Spleen (tissue), 11 donors: Measurements from ENCODE around the gene LNX2. TPM values are rescaled to one million over a fixed set of nuclear protein-coding genes. Genes with fewer than 3 reads are reported as not detected.
A peak's percentile ranks its signal among the peaks of the same experiment; 100 is the strongest.

Experiments
- DNase-seq: peaks from one replicate; pipeline ENCODE4 v3.0.0-alpha.2; 2020
- H3K27ac ChIP-seq, 8 donors: fragments of 200-600 bp; sonication (generic) in 7 of 8; 1 replicate in 4 of 8; 2 replicates in 4 of 8; pipeline versions ENCODE4 v1.5.0 to v1.8.0; 2016 to 2021; ENCODE audit warnings: inconsistent platforms in 4 of 8, mild to moderate bottlenecking in 4 of 8, moderate library complexity in 1 of 8
- H3K27me3 ChIP-seq, 7 donors: fragments of 200-600 bp; sonication (generic) in 6 of 7; replicated peaks in 1 of 7; 1 replicate in 4 of 7; 2 replicates in 3 of 7; pipeline versions ENCODE4 v1.5.0 to v1.8.0; 2016 to 2021; ENCODE audit warnings: inconsistent platforms in 3 of 7, mild to moderate bottlenecking in 1 of 7
- H3K36me3 ChIP-seq, 6 donors: fragments of 200-600 bp; sonication (generic) in 5 of 6; 1 replicate in 4 of 6; 2 replicates in 2 of 6; pipeline versions ENCODE4 v1.5.0 to v1.8.0; 2016 to 2021; ENCODE audit warnings: inconsistent platforms in 2 of 6
- H3K4me1 ChIP-seq, 6 donors: fragments of 200-600 bp; sonication (generic) in 5 of 6; 1 replicate in 3 of 6; 2 replicates in 3 of 6; pipeline versions ENCODE4 v1.5.0 to v1.8.0; 2016 to 2021; ENCODE audit warnings: inconsistent platforms in 3 of 6
- H3K4me3 ChIP-seq, 8 donors: fragments of 200-600 bp; sonication (generic) in 7 of 8; 1 replicate in 4 of 8; 2 replicates in 4 of 8; pipeline versions ENCODE4 v1.5.0 to v1.8.0; 2016 to 2021; ENCODE audit warnings: inconsistent platforms in 4 of 8, mild to moderate bottlenecking in 4 of 8, moderate library complexity in 2 of 8
- H3K9me3 ChIP-seq, 8 donors: fragments of 200-600 bp; sonication (generic) in 7 of 8; 1 replicate in 4 of 8; 2 replicates in 4 of 8; pipeline versions ENCODE4 v1.5.0 to v1.8.0; 2016 to 2021; ENCODE audit warnings: inconsistent platforms in 4 of 8
- POLR2A ChIP-seq, 3 donors: fragments of 450-650 bp; IDR thresholded peaks; one replicate each; pipeline ENCODE4 v1.5.1; 2017; ENCODE audit warnings: antibody characterized with exemption in 3 of 3, mild to moderate bottlenecking in 1 of 3
- POLR2AphosphoS5 ChIP-seq, 3 donors: sonication (generic); formaldehyde crosslinking; IDR thresholded peaks; one replicate each; pipeline ENCODE4 v1.5.1; 2017; ENCODE audit warnings: antibody characterized with exemption in 3 of 3
- WGBS, 5 donors: extraction: QIAGEN DNeasy Blood & Tissue Kit in 3 of 5; methylation state at CpG; one replicate each; pipeline versions ENCODE4 v1.1.5 to v1.1.7; 2013 to 2018; 5-methylcytosine and 5-hydroxymethylcytosine counted together
- intact Hi-C: fragments of 100-400 bp; cut with DNase I; formaldehyde crosslinking; loops from one replicate; pipeline ENCODE4 v1.15.0; 2023; ENCODE audit warnings: low total_unique reads
- polyA plus RNA-seq, 3 donors: library from polyadenylated mRNA; stranded (reverse); fragments of 200-250 nt; gene quantifications; one replicate each; pipeline ENCODE4 v1.2.1, GENCODE V29; 2013
- total RNA-seq, 7 donors: library from RNA; depleted of rRNA in 3 of 7; stranded (reverse); fragments of >200 nt in 3 of 7; fragmentation: NEBNext Ultra II Directional in 4 of 7; extraction: Animal tissue kit (Norgen Biotek cat#: 25700) in 4 of 7; gene quantifications; one replicate each; pipeline versions ENCODE4 v1.1.0 to v1.2.1, GENCODE V29; 2016 to 2021
- TF ChIP-seq, protein P1 (sequence below), 11 experiments: fragments of 200-600 bp in 7 of 11; fragments of 450-650 bp in 4 of 11; sonication (generic) in 4 of 11; IDR thresholded peaks in 8 of 11; conservative IDR thresholded peaks in 3 of 11; 1 replicate in 7 of 11; 2 replicates in 4 of 11; pipeline versions ENCODE4 v1.4.0 to v1.8.0; 2016 to 2021; ENCODE audit warnings: antibody characterized with exemption in 11 of 11, inconsistent platforms in 4 of 11, mild to moderate bottlenecking in 1 of 11
- donor health status: healthy with polysubstance abuse.
- donor health status: DM: no; HTN: no; CAD: no; lungs with moderate emphysema.
- donor health status: DM: no; HTN: no; CAD: no.
- donor health status: Bipolar disorder and iron deficiency.
- donor health status: healthy.
- donor health status: DM: no; HTN: no; CAD: no.
- donor health status: DM: yes; HTN: yes; CAD: no.

LNX2 gene
- total and polyA plus RNA-seq, 10 donors, result 1.8 to 8.8 (median 6.7) TPM

DNA sequence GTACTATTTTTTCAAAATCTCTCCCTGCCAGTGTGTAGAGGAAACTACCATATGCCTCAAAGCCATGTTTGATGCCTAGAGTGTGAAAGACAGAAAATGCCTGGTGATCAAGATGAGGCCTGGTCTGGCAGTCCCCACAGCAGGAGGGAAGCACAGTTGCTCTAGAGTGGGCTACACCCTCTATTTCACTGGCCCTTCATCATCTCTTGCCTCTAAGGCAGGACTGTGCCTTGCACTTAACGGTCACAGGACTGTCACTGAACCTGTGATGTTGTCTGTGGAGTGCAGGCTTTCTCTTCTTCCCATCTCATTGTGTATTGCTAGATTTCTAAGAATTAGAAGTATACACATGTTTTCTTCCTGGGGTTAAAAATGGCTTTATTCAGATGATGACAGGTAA lies 17.7 kb upstream of the LNX2 start:
- intact Hi-C loops, result no loop called here
- WGBS, 5 donors, result 88 to 100% (median 94%) methylated on average over 1 of the region's 1 CpG
- peaks cover 0 to 68% (median 28%) of the 10 kb centered on the region in 6 donors for H3K4me1 ChIP-seq
- peaks cover 0 to 22% (median 0%) of the 10 kb centered on the region in 6 donors for H3K36me3 ChIP-seq
- no peaks in the 10 kb centered on the region for H3K27me3 ChIP-seq
- H3K9me3 ChIP-seq, result no peaks in the 10 kb centered on the region
- H3K27ac ChIP-seq, result peak overlapping the region in 6 of 8 donors; percentile 21 to 53 (median 38)
- DNase-seq, result no peak
- TF ChIP-seq POLR2A (IDR thresholded peaks at IDR 0.05), result no peak
- no peak for TF ChIP-seq POLR2AphosphoS5 (IDR thresholded peaks at IDR 0.05)
- TF ChIP-seq, protein P1, sequence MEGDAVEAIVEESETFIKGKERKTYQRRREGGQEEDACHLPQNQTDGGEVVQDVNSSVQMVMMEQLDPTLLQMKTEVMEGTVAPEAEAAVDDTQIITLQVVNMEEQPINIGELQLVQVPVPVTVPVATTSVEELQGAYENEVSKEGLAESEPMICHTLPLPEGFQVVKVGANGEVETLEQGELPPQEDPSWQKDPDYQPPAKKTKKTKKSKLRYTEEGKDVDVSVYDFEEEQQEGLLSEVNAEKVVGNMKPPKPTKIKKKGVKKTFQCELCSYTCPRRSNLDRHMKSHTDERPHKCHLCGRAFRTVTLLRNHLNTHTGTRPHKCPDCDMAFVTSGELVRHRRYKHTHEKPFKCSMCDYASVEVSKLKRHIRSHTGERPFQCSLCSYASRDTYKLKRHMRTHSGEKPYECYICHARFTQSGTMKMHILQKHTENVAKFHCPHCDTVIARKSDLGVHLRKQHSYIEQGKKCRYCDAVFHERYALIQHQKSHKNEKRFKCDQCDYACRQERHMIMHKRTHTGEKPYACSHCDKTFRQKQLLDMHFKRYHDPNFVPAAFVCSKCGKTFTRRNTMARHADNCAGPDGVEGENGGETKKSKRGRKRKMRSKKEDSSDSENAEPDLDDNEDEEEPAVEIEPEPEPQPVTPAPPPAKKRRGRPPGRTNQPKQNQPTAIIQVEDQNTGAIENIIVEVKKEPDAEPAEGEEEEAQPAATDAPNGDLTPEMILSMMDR (IDR thresholded peaks at IDR 0.05 in 8 of 11, conservative IDR thresholded peaks at IDR 0.05 in 3 of 11), result no peak
- no peak overlapping the region for H3K4me3 ChIP-seq

DNA sequence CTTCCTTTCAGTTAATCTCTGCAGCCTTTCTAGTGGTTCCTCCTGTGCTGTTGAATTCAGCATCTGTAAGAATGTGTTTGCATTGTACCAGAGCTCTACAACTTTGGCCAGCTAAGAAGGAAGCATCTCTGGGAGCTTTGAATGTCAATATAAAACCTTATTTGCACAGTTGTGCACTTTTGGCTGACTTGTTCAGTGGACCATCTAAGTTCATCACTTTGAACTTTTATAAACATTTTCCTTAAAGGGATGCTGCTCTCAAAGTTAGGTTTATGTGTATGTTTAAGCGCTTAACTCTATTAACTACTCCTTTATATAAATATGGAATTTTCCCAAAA lies 16.9 kb upstream of the LNX2 start:
- H3K36me3 ChIP-seq, result peaks cover 0 to 29% (median 0%) of the 10 kb centered on the region in 6 donors
- no peaks in the 10 kb centered on the region for H3K9me3 ChIP-seq
- peaks cover 0 to 63% (median 25%) of the 10 kb centered on the region in 6 donors for H3K4me1 ChIP-seq
- no peak for DNase-seq
- H3K27me3 ChIP-seq, result no peaks in the 10 kb centered on the region
- no peak overlapping the region for H3K4me3 ChIP-seq
- no peak for TF ChIP-seq POLR2A (IDR thresholded peaks at IDR 0.05)
- no peak for TF ChIP-seq POLR2AphosphoS5 (IDR thresholded peaks at IDR 0.05)
- TF ChIP-seq, protein P1 (IDR thresholded peaks at IDR 0.05 in 8 of 11, conservative IDR thresholded peaks at IDR 0.05 in 3 of 11), result no peak
- intact Hi-C loops, result no loop called here
- WGBS, 5 donors, result 94 to 100% (median 97%) methylated on average over 1 of the region's 1 CpG
- no peak overlapping the region for H3K27ac ChIP-seq

DNA sequence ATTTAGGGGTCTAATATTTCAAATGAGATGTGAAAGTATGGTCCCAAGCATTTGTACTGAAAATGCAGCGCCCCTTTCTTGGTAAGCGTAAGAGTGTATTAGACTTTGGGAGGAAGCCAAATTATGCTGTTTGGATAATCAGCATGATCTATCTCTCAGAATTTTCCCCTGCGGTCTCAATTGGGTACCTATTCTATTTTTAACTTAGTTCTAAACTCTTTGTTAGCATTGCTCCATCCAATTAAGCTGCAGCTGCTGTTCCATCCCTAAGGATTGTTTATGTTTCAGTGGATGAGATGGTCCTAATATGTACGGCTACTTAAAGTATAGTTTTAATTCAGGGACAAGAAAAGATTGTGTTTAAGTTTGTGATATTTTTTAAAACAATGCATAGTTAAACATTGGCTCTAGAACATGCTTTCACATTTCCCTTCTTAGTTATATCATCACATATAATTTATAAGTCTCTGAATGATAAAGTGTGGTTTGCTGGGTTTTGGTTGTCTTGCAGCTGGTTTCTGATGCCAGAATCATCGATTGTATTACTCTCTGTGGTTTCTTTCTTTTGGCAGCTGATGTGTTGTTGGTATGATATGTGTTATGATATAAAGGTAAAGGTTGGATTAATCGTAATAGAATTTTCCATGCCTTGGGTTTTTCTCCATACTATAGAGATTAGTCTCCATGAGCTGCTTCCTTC lies 16.4 kb upstream of the LNX2 start:
- 56 to 65% (median 62%) methylated on average over 6 of the region's 6 CpGs for WGBS, 5 donors
- H3K9me3 ChIP-seq, result no peaks in the 10 kb centered on the region
- H3K4me3 ChIP-seq, result no peak overlapping the region
- intact Hi-C loops, result no loop called here
- no peaks in the 10 kb centered on the region for H3K27me3 ChIP-seq
- H3K36me3 ChIP-seq, result peaks cover 0 to 34% (median 0%) of the 10 kb centered on the region in 6 donors
- no peak for DNase-seq
- no peak overlapping the region for H3K27ac ChIP-seq
- peaks cover 0 to 58% (median 23%) of the 10 kb centered on the region in 6 donors for H3K4me1 ChIP-seq
- TF ChIP-seq POLR2AphosphoS5 (IDR thresholded peaks at IDR 0.05) (no peak), POLR2A (IDR thresholded peaks at IDR 0.05) (no peak)
- TF ChIP-seq, protein P1 (IDR thresholded peaks at IDR 0.05 in 8 of 11, conservative IDR thresholded peaks at IDR 0.05 in 3 of 11), result no peak

DNA sequence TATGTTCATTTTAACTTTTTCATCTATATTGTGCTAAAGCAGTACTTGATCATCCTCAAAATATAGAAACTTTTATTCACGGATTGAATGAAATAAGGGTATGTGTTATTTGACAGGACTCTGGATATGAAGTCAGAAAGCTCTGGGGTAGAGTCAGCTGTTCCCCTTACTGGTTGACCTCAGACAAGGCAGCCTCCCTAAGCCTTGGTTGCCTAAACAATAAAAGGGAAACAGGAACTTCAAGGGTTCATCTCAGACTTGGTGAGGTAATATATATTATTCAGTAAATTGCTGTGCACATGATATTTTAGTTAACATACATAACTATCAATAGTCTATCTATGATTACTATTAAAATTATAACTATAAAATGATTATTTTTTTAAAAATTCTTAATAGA lies 14.9 kb upstream of the LNX2 start:
- DNase-seq, result no peak
- Histone ChIP-seq H3K27me3 (no peaks in the 10 kb centered on the region), H3K9me3 (no peaks in the 10 kb centered on the region), H3K4me1 (peaks cover 0 to 52% (median 24%) of the 10 kb centered on the region in 6 donors), H3K36me3 (peaks cover 0 to 46% (median 2%) of the 10 kb centered on the region in 6 donors), H3K4me3 (no peak overlapping the region), H3K27ac (no peak overlapping the region)
- intact Hi-C loops, result no loop called here
- TF ChIP-seq POLR2AphosphoS5 (IDR thresholded peaks at IDR 0.05), result no peak
- TF ChIP-seq, protein P1 (IDR thresholded peaks at IDR 0.05 in 8 of 11, conservative IDR thresholded peaks at IDR 0.05 in 3 of 11), result no peak
- TF ChIP-seq POLR2A (IDR thresholded peaks at IDR 0.05), result no peak
- 76 to 88% (median 84%) methylated on average over 1 of the region's 1 CpG for WGBS, 5 donors
